Endometrium (tissue), 2 donors: ENCODE results near the gene PLA2G2D.
"Not testable (repeated sequence)": the region's sequence is repeated elsewhere in the genome, so short reads cannot be mapped to it uniquely, and the experiment has no call there.

Experiments used
- FAIRE-seq: peaks from 2 replicates; lab custom pipeline; 2012; peaks lifted over from hg19 to GRCh38; lab: Jason Lieb, UNC
- donor health status: control.
- donor health status: control.

PLA2G2D gene

GRCh38 chr1:20142001-20142710 lies 22.8 kb upstream of the PLA2G2D start:
- FAIRE-seq, result no peak

DNA sequence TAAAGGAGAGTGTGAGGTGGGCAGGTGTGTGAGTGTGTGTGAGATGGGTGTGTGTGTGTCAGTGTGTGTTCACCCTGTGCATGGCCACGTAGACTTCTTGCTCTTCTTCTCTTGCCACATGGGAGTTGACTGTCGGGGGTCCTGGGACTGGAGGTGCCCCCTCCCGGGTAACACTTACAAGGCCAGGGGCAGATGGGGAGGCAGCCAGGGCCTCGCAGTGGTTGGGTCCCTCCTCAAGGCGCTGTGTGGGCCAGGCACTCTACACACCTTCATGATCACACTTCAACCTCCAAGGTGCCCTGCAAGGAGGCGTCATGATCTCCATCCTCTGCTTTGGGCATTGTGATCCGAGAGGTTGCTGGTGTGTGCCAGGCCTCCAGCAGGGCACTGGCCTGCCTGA lies 22.1 kb upstream of the PLA2G2D start:
- FAIRE-seq, result no peak

DNA sequence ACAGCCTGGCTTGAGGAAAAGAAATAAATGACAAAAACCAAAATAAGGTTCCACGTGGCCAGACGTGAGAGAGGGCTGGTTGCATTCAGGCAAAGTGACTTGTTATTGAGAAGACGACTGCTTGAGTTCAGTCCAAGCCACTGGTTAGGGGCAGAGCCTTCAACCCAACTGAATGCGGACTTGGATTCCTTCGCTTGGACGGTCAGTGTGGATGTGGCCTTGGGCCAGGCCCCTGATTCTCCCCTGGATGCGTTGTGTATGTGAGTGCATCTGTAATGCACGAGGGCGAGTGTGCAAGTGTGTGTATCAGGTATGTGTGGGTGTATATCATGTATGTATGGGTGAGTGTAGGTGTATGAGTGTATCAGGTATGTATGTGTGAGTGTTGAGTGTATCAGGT lies 21.7 kb upstream of the PLA2G2D start:
- FAIRE-seq, result no peak

DNA sequence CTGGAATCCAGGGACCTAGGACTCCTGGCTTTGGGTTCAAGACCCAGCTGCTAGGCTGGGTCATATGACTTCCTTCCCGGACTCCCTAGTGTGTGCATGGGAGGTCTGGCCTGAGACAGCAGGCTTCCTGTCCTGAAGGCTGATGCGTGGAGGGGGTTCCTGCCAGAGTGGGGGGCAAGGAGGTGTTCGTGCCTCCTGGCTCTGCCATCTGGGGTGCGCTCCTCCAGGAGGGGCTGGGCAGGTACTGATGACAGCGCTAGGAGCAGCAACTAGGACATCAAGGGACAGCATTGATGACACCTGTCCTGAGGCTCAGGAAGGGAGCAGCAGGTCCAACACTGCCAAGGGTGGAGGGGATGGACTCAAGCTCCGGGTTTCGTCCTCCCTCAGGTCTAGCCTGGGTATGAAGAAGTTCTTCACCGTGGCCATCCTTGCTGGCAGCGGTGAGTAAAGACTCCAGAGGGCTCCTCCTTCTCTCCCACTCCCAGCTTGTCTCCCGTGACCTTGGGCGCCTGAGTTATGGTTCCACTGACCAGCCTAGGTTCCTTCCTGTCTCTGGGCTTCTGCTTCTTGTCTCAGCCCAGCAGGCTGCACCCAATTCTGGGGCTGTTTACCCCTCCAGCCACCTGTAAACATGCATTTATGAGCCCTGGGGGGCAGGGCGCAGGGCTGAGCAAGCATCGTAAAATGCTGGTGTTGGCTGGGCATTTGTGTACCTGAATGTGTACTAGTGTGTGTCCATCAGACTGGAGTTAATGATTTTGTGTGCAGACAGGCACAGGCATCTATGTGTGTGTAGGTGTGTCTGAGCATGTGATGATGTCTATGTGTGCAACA lies 20.7 kb upstream of the PLA2G2D start:
- no peak for FAIRE-seq

GRCh38 chr1:20138961-20139550 lies 19.7 kb upstream of the PLA2G2D start, which contains the start of gene PLA2G2F:
PLA2G2F (plus strand) TSS chr1:20139323; CDS start chr1:20139428, 105 bp downstream.
- FAIRE-seq, result no peak

DNA sequence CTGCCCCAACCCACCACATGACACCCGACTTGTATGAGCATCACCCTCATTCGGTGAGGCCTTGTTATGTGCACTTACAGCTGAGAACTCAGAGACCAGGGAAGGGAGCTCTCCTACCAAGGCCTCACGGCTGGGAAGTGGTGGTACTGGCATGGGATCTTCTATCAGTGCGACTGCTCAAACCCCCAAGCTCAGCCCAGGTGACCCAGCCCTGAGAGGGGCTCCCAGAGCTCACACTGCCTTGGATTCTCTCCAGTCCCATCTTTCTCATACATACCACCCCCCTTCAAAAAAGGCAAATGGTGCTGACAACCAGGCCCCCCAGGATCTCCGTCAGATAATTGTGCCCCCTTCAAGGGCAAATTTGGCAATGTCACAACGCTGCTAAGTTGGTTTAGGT lies 19.0 kb upstream of the PLA2G2D start:
- no peak for FAIRE-seq

- no peak for FAIRE-seq
These were observed 18.3 kb upstream of the PLA2G2D start for GRCh38 chr1:20137604-20138003.

GRCh38 chr1:20137055-20137454 lies 17.7 kb upstream of the PLA2G2D start:
- FAIRE-seq, result no peak

DNA sequence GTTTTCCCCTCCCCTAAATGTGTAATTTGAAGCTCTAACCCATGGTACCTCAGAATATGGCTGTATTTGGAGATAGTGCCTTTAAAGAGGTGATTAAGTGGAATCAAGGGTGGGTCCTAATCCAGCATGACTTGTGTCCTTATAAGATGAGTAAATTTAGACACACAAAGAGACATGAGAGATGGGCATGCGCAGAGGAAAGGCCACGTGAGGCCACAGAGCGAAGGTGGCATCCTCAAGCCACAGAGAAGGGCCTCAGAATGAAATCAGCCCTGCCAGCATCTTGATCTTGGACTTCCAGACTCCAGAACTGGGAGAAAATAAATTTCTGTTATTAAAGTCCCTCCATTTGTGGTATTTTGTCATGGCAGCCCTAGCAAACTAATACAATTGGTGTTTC lies 16.9 kb upstream of the PLA2G2D start:
- FAIRE-seq, result no peak

GRCh38 chr1:20134995-20135394 lies 15.7 kb upstream of the PLA2G2D start:
- FAIRE-seq, result no peak

- FAIRE-seq, result not testable (repeated sequence)
These were observed 11.2 kb upstream of the PLA2G2D start for GRCh38 chr1:20130518-20130917.

DNA sequence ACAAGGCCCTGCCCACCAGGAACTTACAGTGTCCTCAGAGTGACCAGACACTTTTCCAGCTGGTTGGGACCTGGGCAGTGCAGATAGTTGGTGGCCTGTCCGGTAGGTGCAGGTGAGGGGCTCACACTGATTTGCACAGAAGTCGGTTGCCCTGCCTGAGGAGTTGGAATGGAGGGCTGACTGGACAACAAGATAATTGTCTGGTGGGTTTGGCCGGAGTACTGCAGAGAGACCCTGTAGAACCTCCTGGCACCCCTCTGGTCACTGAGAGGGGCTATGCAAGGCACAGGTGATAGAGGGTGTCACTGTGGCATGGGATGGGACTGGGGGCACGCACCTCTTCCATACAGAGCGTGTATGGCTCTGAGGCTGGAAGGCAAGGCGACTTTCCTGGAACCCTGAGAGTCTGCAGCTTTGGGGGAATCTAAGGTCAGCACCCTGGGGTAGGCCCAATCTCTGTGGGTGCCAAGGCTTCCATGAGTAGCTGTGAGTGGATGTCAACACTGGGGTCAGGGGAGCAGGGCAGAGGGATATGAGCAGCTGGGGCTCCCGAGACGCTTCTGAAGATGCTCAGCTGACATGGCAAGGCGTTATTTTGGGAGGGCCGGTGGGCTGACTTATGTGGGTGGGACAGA lies 7.6 kb upstream of the PLA2G2D start:
- no peak for FAIRE-seq

DNA sequence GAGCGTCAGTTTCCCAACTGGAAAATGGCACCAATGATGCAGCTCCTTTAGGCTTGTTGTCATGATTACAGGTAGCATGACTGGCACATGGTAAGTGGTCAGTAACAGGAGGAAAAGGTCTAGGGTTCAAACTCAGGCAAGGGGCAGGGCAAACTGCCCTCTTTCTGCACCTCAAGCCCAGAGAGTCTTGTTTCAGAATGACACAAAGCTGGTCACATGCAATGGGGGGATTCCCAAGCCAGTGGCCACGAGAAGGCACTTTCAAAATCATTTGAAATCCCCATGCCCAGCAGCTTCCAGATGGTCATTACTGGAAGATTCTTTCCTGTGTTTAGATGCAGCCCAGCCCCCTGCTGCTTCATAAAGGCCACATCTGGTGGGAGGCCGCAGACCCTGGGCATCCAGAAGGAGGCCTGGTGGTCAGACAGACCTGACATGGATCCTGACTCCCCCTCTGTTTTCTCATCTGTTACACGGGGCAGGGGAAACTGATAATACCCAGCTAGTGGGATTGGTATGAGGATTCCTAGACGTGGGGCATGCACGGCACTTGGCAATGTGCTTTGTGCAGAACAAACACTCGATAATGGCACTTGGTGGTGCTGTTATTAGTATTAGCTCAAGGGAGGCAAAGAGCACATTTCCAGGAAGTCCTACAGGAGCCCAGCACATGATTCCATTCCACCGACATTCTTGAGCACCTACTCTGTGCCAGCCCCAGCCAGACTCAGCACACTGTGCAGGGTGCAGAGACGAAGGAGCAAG lies 6.9 kb upstream of the PLA2G2D start:
- FAIRE-seq, result no peak

DNA sequence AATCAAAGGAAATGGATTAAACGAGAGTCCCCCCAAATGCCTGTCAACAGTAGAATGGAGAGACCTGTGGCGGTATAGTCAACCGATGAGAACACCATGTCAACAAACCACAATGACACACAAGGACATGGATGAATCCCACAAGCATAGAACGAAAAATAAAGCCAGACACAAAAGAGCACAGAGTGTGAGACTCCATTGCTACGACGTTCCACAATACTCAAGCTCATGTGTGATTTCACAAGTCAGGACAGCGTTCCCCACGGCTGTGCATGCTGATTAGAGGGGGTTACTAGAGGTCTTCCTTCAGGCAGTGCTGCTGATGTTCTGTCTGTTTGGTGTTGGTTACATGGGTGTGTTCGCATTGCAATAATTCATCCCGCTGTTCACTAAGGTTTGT lies 5.8 kb upstream of the PLA2G2D start:
- no peak for FAIRE-seq

GRCh38 chr1:20124456-20125057 lies 5.2 kb upstream of the PLA2G2D start:
- FAIRE-seq, result no peak

- FAIRE-seq, result no peak
These were observed 4.6 kb upstream of the PLA2G2D start for GRCh38 chr1:20123722-20124455.

- FAIRE-seq, result no peak
These were observed 1.5 kb upstream of the PLA2G2D start for GRCh38 chr1:20120796-20121195.

- FAIRE-seq, result no peak
These were observed 2.1 kb downstream of the PLA2G2D start for GRCh38 chr1:20117236-20117635.

- no peak for FAIRE-seq
These were observed 3.4 kb downstream of the PLA2G2D start for GRCh38 chr1:20115916-20116315.

DNA sequence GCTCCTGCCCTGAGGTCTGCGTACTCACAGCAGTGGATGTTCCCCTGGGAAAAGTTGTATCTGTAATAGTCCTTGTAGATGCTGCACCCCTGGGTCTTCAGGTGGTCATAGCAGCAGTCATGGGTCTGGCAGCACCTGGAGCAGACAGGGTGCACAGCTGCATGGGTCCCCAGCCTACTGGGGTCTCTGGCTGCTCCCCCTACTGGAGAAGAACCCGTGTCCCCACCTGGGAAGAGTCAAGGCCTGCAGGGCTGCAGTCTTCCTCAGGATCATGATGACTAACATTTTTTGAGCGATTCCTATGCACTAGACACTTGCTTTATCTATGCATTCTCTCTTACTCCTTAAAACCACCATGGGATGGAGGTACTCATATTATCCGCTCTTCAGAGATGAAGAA lies 3.9 kb downstream of the PLA2G2D start:
- no peak for FAIRE-seq
